ENCODE results near the gene THRB.

The THRB gene

GRCh38 chr3:24372559-24373197 is 122.0 kb downstream of the THRB start:
- DNase-seq = no peak

GRCh38 chr3:24370352-24371090 is 124.1 kb downstream of the THRB start:
- no peak for DNase-seq

GRCh38 chr3:24368605-24369004 is 126.0 kb downstream of the THRB start:
- no peak for DNase-seq

GRCh38 chr3:24367664-24368264 is 126.9 kb downstream of the THRB start:
- no peak for DNase-seq

- DNase-seq = no peak
These were observed 127.4 kb downstream of the THRB start for GRCh38 chr3:24367216-24367615.

- no peak for DNase-seq
These were observed 129.5 kb downstream of the THRB start for GRCh38 chr3:24365168-24365567.

- no peak for DNase-seq
These were observed 130.3 kb downstream of the THRB start for GRCh38 chr3:24364359-24364758.

- no peak for DNase-seq
These were observed 131.4 kb downstream of the THRB start for GRCh38 chr3:24363242-24363641.

GRCh38 chr3:24361623-24362022 is 133.0 kb downstream of the THRB start:
- DNase-seq = no peak

- DNase-seq = no peak
These were observed 133.7 kb downstream of the THRB start for GRCh38 chr3:24360957-24361356.

GRCh38 chr3:24359645-24360462 is 134.8 kb downstream of the THRB start:
- no peak for DNase-seq

- no peak for DNase-seq
These were observed 135.5 kb downstream of the THRB start for GRCh38 chr3:24359102-24359501.

GRCh38 chr3:24357635-24358034 is 137.0 kb downstream of the THRB start:
- DNase-seq = no peak

GRCh38 chr3:24355806-24356205 is 138.8 kb downstream of the THRB start:
- DNase-seq = no peak

- DNase-seq = no peak
These were observed 140.4 kb downstream of the THRB start for GRCh38 chr3:24354230-24354629.

GRCh38 chr3:24352893-24353553 is 141.6 kb downstream of the THRB start:
- no peak for DNase-seq

- no peak for DNase-seq
These were observed 142.7 kb downstream of the THRB start for GRCh38 chr3:24351779-24352469.

GRCh38 chr3:24349367-24350019 is 145.2 kb downstream of the THRB start:
- no peak for DNase-seq

GRCh38 chr3:24348348-24348747 is 146.3 kb downstream of the THRB start:
- no peak for DNase-seq

GRCh38 chr3:24344784-24345439 is 149.7 kb downstream of the THRB start:
- no peak for DNase-seq

Measured in activated CD4-positive, alpha-beta T cell treated with anti-CD3 and anti-CD28 coated beads, Interleukin-2, amount 50 U/mL, for 1 hour (primary cell).